ENCODE measurements around the gene AACS.
A peak's percentile ranks its signal among the peaks of the same experiment; 100 is the strongest.

Gene AACS, protein sequence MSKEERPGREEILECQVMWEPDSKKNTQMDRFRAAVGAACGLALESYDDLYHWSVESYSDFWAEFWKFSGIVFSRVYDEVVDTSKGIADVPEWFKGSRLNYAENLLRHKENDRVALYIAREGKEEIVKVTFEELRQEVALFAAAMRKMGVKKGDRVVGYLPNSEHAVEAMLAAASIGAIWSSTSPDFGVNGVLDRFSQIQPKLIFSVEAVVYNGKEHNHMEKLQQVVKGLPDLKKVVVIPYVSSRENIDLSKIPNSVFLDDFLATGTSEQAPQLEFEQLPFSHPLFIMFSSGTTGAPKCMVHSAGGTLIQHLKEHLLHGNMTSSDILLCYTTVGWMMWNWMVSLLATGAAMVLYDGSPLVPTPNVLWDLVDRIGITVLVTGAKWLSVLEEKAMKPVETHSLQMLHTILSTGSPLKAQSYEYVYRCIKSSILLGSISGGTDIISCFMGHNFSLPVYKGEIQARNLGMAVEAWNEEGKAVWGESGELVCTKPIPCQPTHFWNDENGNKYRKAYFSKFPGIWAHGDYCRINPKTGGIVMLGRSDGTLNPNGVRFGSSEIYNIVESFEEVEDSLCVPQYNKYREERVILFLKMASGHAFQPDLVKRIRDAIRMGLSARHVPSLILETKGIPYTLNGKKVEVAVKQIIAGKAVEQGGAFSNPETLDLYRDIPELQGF

DNA sequence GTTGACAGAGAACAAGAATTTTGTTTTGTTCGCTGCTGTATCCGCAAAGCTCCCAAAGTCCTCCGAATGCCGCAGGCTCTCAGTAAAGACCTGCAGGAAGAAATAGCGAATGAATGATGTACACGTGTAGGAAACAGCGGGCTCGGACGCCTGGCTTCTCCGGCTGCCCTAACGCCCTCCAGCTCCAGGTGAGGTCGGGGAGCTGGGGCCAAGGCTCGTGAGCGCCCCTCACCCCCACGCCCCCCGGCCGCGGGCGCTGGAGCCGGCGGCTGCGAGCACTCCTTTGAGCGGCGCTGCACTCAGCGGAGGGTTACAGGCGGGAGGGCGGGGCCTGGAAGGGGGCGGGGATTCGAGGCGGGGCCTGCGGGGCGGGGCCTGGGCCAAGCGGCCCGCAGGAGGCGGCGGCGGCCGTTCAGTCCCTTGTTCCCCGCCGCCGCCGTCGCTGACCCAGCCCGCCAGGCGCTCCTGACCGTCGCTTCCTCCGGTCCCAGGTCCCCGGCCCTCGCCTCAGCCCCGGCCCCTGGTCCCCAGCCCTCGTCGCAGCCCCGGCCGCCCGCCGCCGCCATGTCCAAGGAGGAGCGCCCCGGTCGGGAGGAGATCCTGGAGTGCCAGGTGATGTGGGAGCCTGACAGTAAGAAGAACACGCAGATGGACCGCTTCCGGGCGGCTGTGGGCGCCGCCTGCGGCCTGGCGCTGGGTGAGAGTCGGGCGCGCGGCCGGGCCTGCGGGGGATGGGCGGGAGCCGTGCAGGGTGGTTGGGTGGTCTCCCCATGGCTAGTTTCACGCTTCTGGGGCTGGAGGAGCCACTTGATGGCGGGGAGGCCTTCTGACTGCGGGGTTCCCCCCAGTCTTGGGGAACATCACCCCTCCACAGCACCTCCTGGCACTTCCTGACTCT lies at the start of gene AACS:
Gene AACS, plus strand, starts transcription at position 415 of the 898 bp plus-strand sequence. Its CDS starts 150 bp downstream, at position 565.
- peak; percentile 79 for DNase-seq (ENCODE audit: low spot score)
- Histone ChIP-seq H3K27ac (peak within 1 kb of the TSS; percentile 49 to 60), H3K4me3 (peak within 1 kb of the TSS; percentile 83)
- TF ChIP-seq, protein P1, sequence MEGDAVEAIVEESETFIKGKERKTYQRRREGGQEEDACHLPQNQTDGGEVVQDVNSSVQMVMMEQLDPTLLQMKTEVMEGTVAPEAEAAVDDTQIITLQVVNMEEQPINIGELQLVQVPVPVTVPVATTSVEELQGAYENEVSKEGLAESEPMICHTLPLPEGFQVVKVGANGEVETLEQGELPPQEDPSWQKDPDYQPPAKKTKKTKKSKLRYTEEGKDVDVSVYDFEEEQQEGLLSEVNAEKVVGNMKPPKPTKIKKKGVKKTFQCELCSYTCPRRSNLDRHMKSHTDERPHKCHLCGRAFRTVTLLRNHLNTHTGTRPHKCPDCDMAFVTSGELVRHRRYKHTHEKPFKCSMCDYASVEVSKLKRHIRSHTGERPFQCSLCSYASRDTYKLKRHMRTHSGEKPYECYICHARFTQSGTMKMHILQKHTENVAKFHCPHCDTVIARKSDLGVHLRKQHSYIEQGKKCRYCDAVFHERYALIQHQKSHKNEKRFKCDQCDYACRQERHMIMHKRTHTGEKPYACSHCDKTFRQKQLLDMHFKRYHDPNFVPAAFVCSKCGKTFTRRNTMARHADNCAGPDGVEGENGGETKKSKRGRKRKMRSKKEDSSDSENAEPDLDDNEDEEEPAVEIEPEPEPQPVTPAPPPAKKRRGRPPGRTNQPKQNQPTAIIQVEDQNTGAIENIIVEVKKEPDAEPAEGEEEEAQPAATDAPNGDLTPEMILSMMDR (IDR thresholded peaks at IDR 0.05), result no peak

DNA sequence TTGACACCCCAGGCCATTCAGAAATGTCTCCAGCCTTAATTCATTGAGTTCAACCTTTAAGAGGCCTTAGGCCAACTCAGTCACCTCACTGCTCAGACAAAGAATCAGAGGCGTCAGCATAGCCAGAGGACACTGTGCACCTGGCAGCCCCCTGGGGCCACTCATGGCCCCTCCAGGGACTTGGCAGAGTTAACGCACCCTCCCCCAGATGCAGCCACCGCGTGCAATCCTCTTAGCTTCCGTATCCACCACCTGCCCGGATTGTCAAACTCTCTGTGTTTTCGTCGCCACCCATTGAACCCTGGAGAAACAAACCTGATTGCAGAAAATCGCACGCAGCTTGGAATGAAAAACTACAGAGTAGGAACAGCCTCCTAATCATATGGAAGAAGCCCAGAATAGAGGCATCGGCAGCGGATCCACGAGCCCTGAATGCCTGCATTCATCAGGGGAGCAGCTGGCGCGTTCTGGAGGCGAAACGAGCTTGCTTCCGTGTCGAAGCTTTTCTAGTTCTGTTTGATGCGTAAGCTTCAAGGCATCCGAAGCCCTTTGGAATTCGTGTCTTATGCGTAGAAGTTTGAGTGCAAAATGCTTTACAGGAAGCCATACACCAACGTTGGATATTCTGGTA lies 49.4 kb upstream of the AACS start:
- TF ChIP-seq, protein P1 (IDR thresholded peaks at IDR 0.05), result no peak
- DNase-seq (ENCODE audit: low spot score), result no peak
- Histone ChIP-seq H3K4me3 (no peak overlapping the region), H3K27ac (no peak overlapping the region)

DNA sequence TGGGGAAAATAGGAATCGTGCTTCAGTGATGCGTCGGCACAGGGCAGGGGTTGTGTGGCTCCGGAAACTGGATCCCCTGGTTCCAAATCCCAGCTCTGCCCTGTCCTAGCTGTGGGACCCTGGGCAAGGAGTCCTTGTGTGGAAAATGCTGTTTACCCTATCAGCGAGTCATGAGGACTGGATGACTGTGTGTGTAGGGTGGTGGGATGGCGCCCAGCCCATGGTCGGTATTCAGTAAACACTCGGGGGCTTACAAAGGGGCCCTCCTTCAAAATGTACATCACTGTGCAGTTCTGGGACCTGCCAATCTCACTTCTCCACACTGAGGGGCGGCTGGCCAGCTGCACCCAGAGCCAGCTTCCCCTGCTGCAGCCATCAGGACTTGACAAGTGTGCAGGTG lies 47.4 kb upstream of the AACS start:
- Histone ChIP-seq H3K4me3 (no peak overlapping the region), H3K27ac (no peak overlapping the region)
- DNase-seq (ENCODE audit: low spot score), result no peak
- TF ChIP-seq, protein P1 (IDR thresholded peaks at IDR 0.05), result no peak

DNA sequence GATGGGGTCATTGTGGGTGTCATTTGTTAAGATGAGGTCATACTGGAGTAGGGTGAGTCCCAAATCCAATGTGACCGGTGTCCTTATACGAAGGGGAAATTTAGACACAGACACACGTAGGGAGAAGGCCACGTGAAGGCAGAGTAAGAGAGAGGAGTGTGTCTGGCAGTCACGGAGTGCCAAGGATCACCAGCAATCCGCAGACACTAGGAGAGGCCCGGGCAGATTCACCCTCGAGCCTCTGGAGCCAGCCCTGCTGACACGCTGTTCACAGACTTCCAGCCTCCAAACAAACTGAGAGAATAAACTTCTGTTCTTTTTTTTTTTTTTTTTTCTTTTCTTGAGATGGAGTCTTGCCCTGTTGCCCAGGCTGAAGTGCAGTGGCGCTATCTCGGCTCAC lies 46.9 kb upstream of the AACS start:
- no peak overlapping the region for H3K4me3 ChIP-seq
- no peak for DNase-seq (ENCODE audit: low spot score)
- no peak overlapping the region for H3K27ac ChIP-seq
- TF ChIP-seq, protein P1 (IDR thresholded peaks at IDR 0.05), result no peak

DNA sequence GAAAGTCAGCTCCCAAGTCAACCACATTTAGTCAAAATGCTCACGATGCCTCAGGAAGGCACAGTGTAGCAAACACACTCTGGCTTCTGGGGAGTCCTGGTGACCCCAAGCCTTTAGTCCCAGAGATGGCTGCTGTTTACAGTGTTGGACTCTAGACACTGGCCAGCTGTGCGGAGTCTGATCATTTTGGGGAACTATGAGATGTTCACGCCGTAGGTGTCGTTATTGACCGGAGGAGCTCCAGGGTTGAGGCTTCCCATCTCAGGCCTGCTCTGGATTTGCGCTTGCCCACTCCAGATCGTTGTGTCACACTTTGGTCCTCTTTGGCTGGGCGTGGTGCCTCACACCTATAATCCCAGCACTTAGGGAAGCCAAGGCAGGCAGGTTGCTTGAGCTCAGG lies 44.1 kb upstream of the AACS start:
- Histone ChIP-seq H3K4me3 (no peak overlapping the region), H3K27ac (no peak overlapping the region)
- TF ChIP-seq, protein P1 (IDR thresholded peaks at IDR 0.05), result no peak
- no peak for DNase-seq (ENCODE audit: low spot score)

DNA sequence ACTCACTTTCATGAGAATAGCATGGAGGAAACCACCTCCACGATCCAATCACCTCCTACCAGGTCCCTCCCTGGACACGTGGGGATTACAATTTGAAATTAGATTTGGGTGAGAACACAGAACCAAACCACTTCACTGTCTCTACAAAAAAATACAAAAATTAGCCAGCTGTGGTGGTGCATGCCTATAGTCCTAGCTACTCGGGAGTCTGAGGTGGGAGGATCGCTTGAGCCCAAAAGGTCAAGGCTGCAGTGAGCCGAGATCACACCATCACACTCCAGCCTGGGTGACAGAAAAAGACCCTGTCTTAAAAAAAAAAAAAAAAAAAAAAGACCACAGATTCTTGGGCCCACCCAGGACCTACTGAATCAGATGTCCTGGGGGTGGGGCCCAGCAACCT lies 43.5 kb upstream of the AACS start:
- no peak for DNase-seq (ENCODE audit: low spot score)

More for the DNA sequence above, 43.5 kb upstream of the AACS start:
- Histone ChIP-seq H3K4me3 (no peak overlapping the region), H3K27ac (no peak overlapping the region)
- TF ChIP-seq, protein P1 (IDR thresholded peaks at IDR 0.05), result no peak
